ENCODE results near the gene JADE3.

Gene JADE3

DNA sequence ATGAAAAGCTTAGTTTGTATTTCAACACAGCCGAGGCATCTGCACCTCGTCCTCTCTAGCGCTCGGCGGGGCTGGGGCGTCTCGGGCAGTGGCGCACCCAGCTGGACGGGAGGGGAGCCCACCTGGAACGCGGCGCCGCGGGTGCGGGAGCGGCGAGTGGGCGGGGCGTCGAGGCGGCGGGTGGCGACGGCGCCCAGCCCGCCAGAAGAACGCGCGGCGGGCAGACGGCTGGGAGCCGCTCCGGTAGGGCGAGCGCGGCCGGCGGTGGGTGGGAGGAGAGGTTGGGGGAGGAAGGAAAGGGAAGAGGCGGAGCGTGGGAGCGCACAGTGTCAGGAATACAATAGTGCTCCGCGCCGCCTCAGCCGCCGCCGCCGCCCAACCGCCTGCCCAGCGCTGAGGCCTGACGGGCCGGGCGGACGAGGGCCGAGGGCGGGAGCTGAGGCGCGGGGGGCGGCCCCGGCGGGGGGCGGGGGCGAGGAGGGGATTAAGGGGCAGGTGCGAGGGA is at the start of gene JADE3:
Gene JADE3, plus strand, starts transcription at position 324 of the 505 bp plus-strand sequence. CDS start 72,474 bp downstream, outside the sequence.
- peak within 1 kb of the TSS; percentile 75 for H3K27ac ChIP-seq
- no peak for TF ChIP-seq ZFX (IDR thresholded peaks at IDR 0.05; ENCODE audit: borderline replicate concordance)
- TF ChIP-seq, protein P1, sequence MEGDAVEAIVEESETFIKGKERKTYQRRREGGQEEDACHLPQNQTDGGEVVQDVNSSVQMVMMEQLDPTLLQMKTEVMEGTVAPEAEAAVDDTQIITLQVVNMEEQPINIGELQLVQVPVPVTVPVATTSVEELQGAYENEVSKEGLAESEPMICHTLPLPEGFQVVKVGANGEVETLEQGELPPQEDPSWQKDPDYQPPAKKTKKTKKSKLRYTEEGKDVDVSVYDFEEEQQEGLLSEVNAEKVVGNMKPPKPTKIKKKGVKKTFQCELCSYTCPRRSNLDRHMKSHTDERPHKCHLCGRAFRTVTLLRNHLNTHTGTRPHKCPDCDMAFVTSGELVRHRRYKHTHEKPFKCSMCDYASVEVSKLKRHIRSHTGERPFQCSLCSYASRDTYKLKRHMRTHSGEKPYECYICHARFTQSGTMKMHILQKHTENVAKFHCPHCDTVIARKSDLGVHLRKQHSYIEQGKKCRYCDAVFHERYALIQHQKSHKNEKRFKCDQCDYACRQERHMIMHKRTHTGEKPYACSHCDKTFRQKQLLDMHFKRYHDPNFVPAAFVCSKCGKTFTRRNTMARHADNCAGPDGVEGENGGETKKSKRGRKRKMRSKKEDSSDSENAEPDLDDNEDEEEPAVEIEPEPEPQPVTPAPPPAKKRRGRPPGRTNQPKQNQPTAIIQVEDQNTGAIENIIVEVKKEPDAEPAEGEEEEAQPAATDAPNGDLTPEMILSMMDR (IDR thresholded peaks at IDR 0.05), result no peak

DNA sequence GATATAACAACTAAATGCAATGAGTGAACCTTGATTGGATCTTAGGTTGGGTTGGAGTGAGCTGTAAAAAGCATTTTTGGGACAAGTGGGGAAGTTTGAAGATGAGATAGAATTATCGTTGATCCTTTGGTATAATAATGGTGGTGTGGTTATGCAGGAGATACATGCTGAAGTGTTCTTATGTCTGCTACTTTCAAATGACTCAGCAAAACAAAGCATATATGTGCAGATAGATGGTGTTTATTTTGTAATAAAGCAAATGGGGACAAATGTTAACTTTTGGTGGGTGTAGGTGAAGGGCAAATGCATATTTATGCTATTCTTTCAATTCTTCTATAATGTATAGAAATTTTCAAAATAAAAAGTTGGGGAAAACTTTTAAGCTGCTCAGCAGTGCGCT is 49.1 kb upstream of the JADE3 start:
- TF ChIP-seq ZFX (IDR thresholded peaks at IDR 0.05; ENCODE audit: borderline replicate concordance), result no peak
- TF ChIP-seq, protein P1 (IDR thresholded peaks at IDR 0.05), result no peak
- no peak overlapping the region for H3K27ac ChIP-seq

DNA sequence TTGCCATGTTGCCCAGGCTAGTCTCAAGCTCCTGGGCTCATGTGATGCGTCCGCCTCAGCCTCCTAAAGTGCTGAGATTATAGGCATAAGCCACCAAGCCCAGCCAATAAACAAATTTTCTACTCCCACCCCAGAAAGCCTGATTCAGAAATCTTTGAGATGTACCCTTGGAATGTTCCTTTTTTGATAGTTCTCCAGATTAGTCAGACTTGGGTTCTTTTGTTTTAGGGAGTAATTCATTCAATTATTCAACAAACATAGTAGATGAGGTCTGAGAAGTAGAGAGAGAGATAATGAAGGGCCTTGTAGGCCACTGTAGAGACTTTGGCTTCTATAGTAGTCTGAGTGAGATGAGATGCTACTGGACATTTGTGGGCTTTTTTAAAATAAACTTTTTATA is 47.6 kb upstream of the JADE3 start:
- no peak overlapping the region for H3K27ac ChIP-seq
- TF ChIP-seq, protein P1 (IDR thresholded peaks at IDR 0.05), result no peak
- no peak for TF ChIP-seq ZFX (IDR thresholded peaks at IDR 0.05; ENCODE audit: borderline replicate concordance)

DNA sequence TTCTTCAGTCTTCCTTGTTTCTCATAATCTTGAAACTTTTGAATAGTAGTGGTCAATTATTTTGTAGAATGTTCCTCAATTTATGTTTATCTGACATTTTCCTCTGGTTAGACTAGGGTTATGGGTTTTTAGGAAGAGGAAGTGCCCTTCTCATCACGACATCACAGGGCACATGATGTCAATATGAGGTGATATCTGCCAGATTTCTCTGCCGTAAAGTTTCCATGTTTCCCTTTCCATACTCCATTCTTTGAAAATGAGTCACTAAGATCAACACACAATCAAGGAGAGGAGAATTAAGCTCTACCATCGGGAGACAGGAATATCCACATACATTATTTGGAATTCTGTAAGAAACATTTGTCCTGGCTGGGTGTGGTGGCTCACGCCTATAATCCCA is 46.9 kb upstream of the JADE3 start:
- no peak overlapping the region for H3K27ac ChIP-seq
- TF ChIP-seq, protein P1 (IDR thresholded peaks at IDR 0.05), result no peak
- no peak for TF ChIP-seq ZFX (IDR thresholded peaks at IDR 0.05; ENCODE audit: borderline replicate concordance)

DNA sequence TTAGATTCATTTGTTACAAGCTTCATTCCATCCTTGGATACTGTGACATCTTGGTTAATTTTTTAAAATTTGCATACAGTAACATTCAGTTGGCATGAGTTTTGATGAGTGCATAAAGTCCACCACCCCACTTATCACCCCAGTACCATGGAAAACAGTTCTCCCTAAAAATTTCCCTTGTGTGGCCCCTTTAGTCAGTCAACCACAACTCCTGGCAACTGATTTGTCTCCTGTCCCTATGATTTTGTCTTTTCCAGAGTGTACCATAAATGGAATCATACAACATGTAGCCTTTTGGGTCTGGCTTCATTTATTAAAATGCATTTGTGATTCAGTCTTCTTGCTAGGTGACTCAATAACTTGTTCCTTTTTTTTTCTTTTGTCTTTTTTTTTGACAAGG is 45.5 kb upstream of the JADE3 start:
- H3K27ac ChIP-seq, result no peak overlapping the region
- no peak for TF ChIP-seq ZFX (IDR thresholded peaks at IDR 0.05; ENCODE audit: borderline replicate concordance)
- TF ChIP-seq, protein P1 (IDR thresholded peaks at IDR 0.05), result no peak

DNA sequence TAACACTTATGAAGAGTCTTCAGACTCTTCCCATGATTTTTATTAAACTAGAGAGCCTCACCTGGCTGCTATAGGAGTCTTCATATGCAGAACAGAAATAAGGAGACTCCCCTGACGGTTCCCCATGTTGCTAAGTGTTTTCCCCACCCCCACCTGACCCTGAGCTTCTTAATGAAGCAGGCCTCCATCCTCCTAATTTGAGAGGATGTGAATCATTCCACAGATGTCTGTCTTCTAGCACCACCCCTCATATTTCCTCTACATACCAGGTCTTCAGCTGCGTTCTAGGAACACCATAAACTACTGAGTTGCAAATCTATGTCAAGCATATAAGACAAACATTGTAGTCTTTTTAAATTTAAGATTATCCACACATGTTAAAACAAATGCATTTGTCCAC is 38.5 kb upstream of the JADE3 start:
- H3K27ac ChIP-seq, result no peak overlapping the region
- no peak for TF ChIP-seq ZFX (IDR thresholded peaks at IDR 0.05; ENCODE audit: borderline replicate concordance)
- TF ChIP-seq, protein P1 (IDR thresholded peaks at IDR 0.05), result no peak

DNA sequence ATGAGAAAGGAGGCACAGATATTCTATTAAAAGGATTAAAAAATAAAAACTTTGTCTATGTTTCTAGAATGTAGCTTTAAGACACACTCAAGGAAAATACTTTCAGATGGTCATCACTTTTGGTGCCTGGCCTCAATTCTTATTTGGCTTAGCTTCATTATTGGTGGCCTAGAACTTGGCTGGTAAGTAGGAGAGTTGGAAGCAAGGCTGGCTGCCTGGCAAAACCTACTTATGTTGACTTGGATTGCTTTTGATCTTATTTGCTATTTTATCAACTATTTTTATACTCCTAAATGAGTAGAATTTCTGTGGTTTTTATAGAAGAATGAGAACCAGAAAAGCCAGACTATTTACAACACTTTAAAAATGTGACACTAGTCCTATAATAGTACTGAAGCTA is 35.3 kb upstream of the JADE3 start:
- TF ChIP-seq, protein P1 (IDR thresholded peaks at IDR 0.05), result no peak
- no peak for TF ChIP-seq ZFX (IDR thresholded peaks at IDR 0.05; ENCODE audit: borderline replicate concordance)
- no peak overlapping the region for H3K27ac ChIP-seq

Data from 22Rv1 (cell line).